RWPE2 (cell line): ENCODE data around the gene FXYD7.
"Not testable (repeated sequence)": the region's sequence is repeated elsewhere in the genome, so short reads cannot be mapped to it uniquely, and the experiment has no call there.

ENCODE experiments used
- ATAC-seq: fragments of 200-7000 bp; cut with Tn5 transposase; 3 replicates; pipeline ENCODE4 v1.9.1; 2021; ENCODE audit warnings: low read depth
- DNase-seq: peaks from one replicate; pipeline ENCODE4 v3.0.0-alpha.2; 2020; ENCODE audit warnings: low spot score
- H3K27ac ChIP-seq: fragments of 450-650 bp; 2 replicates; pipeline ENCODE4 v1.5.1; 2017; ENCODE audit warnings: mild to moderate bottlenecking; ENCODE audit not compliant: poor library complexity, severe bottlenecking
- H3K27me3 ChIP-seq: fragments of 250-450 bp; sonication (Bioruptor Pico); 2 replicates; pipeline ENCODE4 v1.5.1; 2021; ENCODE audit warnings: mild to moderate bottlenecking, moderate library complexity; ENCODE audit not compliant: insufficient read depth, poor library complexity, severe bottlenecking
- H3K36me3 ChIP-seq: fragments of 250-450 bp; sonication (Bioruptor Pico); 2 replicates; pipeline ENCODE4 v1.5.1; 2020; ENCODE audit warnings: low read depth, mild to moderate bottlenecking, moderate library complexity
- H3K4me1 ChIP-seq: fragments of 250-450 bp; sonication (Bioruptor Pico); 2 replicates; pipeline ENCODE4 v1.5.1; 2021; ENCODE audit warnings: mild to moderate bottlenecking, moderate library complexity; ENCODE audit not compliant: insufficient read depth, poor library complexity, severe bottlenecking
- H3K4me3 ChIP-seq: fragments of 250-450 bp; sonication (Bioruptor Pico); 2 replicates; pipeline ENCODE4 v1.5.1; 2021; ENCODE audit warnings: mild to moderate bottlenecking, moderate library complexity; ENCODE audit not compliant: severe bottlenecking
- H3K9me3 ChIP-seq: fragments of 250-450 bp; sonication (Bioruptor Pico); 2 replicates; pipeline ENCODE4 v1.5.1; 2021; ENCODE audit warnings: mild to moderate bottlenecking, moderate library complexity; ENCODE audit not compliant: severe bottlenecking
- CTCF ChIP-seq: fragments of 450-650 bp; IDR thresholded peaks from one replicate; pipeline ENCODE4 v1.5.1; 2017; ENCODE audit warnings: mild to moderate bottlenecking, moderate library complexity; ENCODE audit not compliant: poor library complexity, severe bottlenecking

The FXYD7 gene

GRCh38 chr19:35128398-35129057 is 14.5 kb upstream of the FXYD7 start:
- Histone ChIP-seq H3K36me3 (peaks cover 4% of the 10 kb centered on the region; the same call in 1 of the 2 replicates), H3K4me3 (no peak overlapping the region), H3K4me1 (peaks cover 21% of the 10 kb centered on the region), H3K9me3 (no peaks in the 10 kb centered on the region), H3K27me3 (no peaks in the 10 kb centered on the region), H3K27ac (no peak overlapping the region)
- TF ChIP-seq CTCF = no peak
- ATAC-seq (no peak), DNase-seq (no peak)

- not testable (repeated sequence) for H3K27ac ChIP-seq, DNase-seq, H3K4me1 ChIP-seq, H3K27me3 ChIP-seq, H3K4me3 ChIP-seq, H3K36me3 ChIP-seq, H3K9me3 ChIP-seq, ATAC-seq
Observed at GRCh38 chr19:35129724-35130274, 13.3 kb upstream of the FXYD7 start.

- ATAC-seq (no peak), DNase-seq (no peak)
- Histone ChIP-seq H3K36me3 (no peaks in the 10 kb centered on the region), H3K4me1 (no peaks in the 10 kb centered on the region), H3K27ac (no peak overlapping the region), H3K4me3 (no peak overlapping the region), H3K27me3 (no peaks in the 10 kb centered on the region), H3K9me3 (no peaks in the 10 kb centered on the region)
- TF ChIP-seq CTCF = no peak
Observed at GRCh38 chr19:35130761-35131720, 12.0 kb upstream of the FXYD7 start.

- Histone ChIP-seq H3K27ac (no peak overlapping the region), H3K4me1 (no peaks in the 10 kb centered on the region), H3K9me3 (no peaks in the 10 kb centered on the region), H3K36me3 (no peaks in the 10 kb centered on the region), H3K4me3 (no peak overlapping the region), H3K27me3 (no peaks in the 10 kb centered on the region)
- no peak for ATAC-seq
- no peak for DNase-seq
- TF ChIP-seq CTCF = no peak
Observed at GRCh38 chr19:35132254-35132653, 10.8 kb upstream of the FXYD7 start.

GRCh38 chr19:35133826-35134225 is 9.2 kb upstream of the FXYD7 start:
- Histone ChIP-seq H3K4me3 (no peak overlapping the region), H3K27ac (no peak overlapping the region), H3K9me3 (no peaks in the 10 kb centered on the region), H3K4me1 (no peaks in the 10 kb centered on the region), H3K27me3 (no peaks in the 10 kb centered on the region), H3K36me3 (no peaks in the 10 kb centered on the region)
- no peak for ATAC-seq
- no peak for DNase-seq
- TF ChIP-seq CTCF = no peak
